HepG2 (cell line): ENCODE data around the gene CTSV. TPM values are rescaled to one million over a fixed set of nuclear protein-coding genes. Genes with fewer than 3 reads are reported as not detected.
A peak's percentile ranks its signal among the peaks of the same experiment; 100 is the strongest.
"Not testable (repeated sequence)": the region's sequence is repeated elsewhere in the genome, so short reads cannot be mapped to it uniquely, and the experiment has no call there.

ENCODE experiments used
- ATAC-seq: fragments of 200-7000 bp; cut with Tn5 transposase; 3 replicates; pipeline ENCODE4 v1.9.1; 2020; ENCODE audit warnings: mild to moderate bottlenecking, moderate library complexity
- BruUV-seq: library from RNA; stranded (reverse); fragments of 400-500 nt; replicated peaks from 2 replicates; lab custom pipeline; 2021; lab: Mats Ljungman, UMichigan
- CTCF ChIA-PET: fragments of 300-600 bp; formaldehyde crosslinking; extraction: SDS; loops from one replicate; lab custom pipeline; 2021; ENCODE audit warnings: low total read pairs, inconsistent platforms, low intra/inter-chr PET ratio; lab: Yijun Ruan, JAX
- POLR2A ChIA-PET: fragments of 350-600 bp; sonication (Branson Sonifier 250); formaldehyde crosslinking; loops from one replicate; lab custom pipeline; 2020; ENCODE audit warnings: antibody characterized with exemption, inconsistent platforms; lab: Yijun Ruan, JAX
- DNase-seq: peaks from one replicate; pipeline ENCODE4 v3.0.0-alpha.2; 2015; ENCODE audit warnings: low spot score
- FAIRE-seq: peaks from 3 replicates; lab custom pipeline; 2011; peaks lifted over from hg19 to GRCh38; lab: Jason Lieb, UNC
- H2AFZ ChIP-seq: one replicate; pipeline ENCODE4 v1.6.1; 2011; ENCODE audit warnings: low read length, inconsistent platforms
- H3K27ac ChIP-seq: fragments of 300-600 bp; 3 replicates; pipeline ENCODE4 v1.8.0; 2011; ENCODE audit warnings: mixed run types, mild to moderate bottlenecking, mixed read lengths, low read length, inconsistent platforms; ENCODE audit not compliant: insufficient read depth; ENCODE audit errors: extremely low read length
- H3K27me3 ChIP-seq, 2 experiments: fragments of 200-600 bp in 1 of 2; 2 replicates in 1 of 2; 3 replicates in 1 of 2; pipeline versions ENCODE4 v1.6.0 to v1.8.0; 2011; ENCODE audit warnings: low read length in 2 of 2, mild to moderate bottlenecking in 2 of 2, moderate library complexity in 2 of 2, inconsistent platforms in 1 of 2; ENCODE audit not compliant: insufficient read depth in 2 of 2, control insufficient read depth in 1 of 2
- H3K36me3 ChIP-seq, 2 experiments: fragments of 200-600 bp in 1 of 2; replicated peaks in 1 of 2; 2 replicates in 1 of 2; 3 replicates in 1 of 2; pipeline versions ENCODE4 v1.5.1 to v1.8.0; 2011; ENCODE audit warnings: low read length in 2 of 2, inconsistent platforms in 1 of 2; ENCODE audit not compliant: insufficient read depth in 2 of 2, control insufficient read depth in 1 of 2
- H3K4me1 ChIP-seq: 2 replicates; pipeline ENCODE4 v1.5.1; 2012; ENCODE audit warnings: low read length, inconsistent platforms; ENCODE audit not compliant: insufficient read depth
- H3K4me2 ChIP-seq: 2 replicates; pipeline ENCODE4 v1.6.0; 2011; ENCODE audit warnings: low read depth, low read length, inconsistent platforms
- H3K4me3 ChIP-seq, 3 experiments: fragments of 200-600 bp in 1 of 3; sonication (generic), shearing (Covaris generic) in 1 of 3; replicated peaks in 1 of 3; 2 replicates each; pipeline ENCODE4 v1.5.1; 2011 to 2016; ENCODE audit warnings: low read length in 3 of 3, inconsistent platforms in 2 of 3, low read depth in 2 of 3, mild to moderate bottlenecking in 2 of 3, control low read depth in 1 of 3, mixed read lengths in 1 of 3; ENCODE audit not compliant: insufficient read depth in 1 of 3
- H3K79me2 ChIP-seq: one replicate; pipeline ENCODE4 v1.6.1; 2011; ENCODE audit warnings: low read length, inconsistent platforms; ENCODE audit not compliant: insufficient read depth
- H3K9ac ChIP-seq: 2 replicates; pipeline ENCODE4 v1.6.0; 2011; ENCODE audit warnings: mild to moderate bottlenecking, low read depth, low read length, inconsistent platforms; ENCODE audit not compliant: insufficient read depth
- H3K9me3 ChIP-seq: 2 replicates; pipeline ENCODE4 v1.5.1; 2012; ENCODE audit warnings: mild to moderate bottlenecking, low read length
- H4K20me1 ChIP-seq: 2 replicates; pipeline ENCODE4 v1.6.0; 2011; ENCODE audit warnings: inconsistent platforms, mild to moderate bottlenecking, low read length, moderate library complexity; ENCODE audit not compliant: insufficient read depth
- ZBTB49 ChIP-seq: sonication (generic); formaldehyde crosslinking; IDR thresholded peaks from 2 replicates; pipeline ENCODE4 v1.4.0; 2020; ENCODE audit warnings: missing genetic modification reagents, borderline replicate concordance
- ZNF629 ChIP-seq: sonication (generic); formaldehyde crosslinking; conservative IDR thresholded peaks from 2 replicates; pipeline ENCODE4 v1.5.0; 2020; ENCODE audit warnings: missing genetic modification reagents
- WGBS: methylation state at CpG from one replicate; pipeline ENCODE4 v1.1.6; 2017; ENCODE audit warnings: low lambda C conversion rate; 5-methylcytosine and 5-hydroxymethylcytosine counted together
- in situ Hi-C: cut with HindIII; loops from 2 replicates; pipeline ENCODE4 v1.10.0; 2017; ENCODE audit warnings: low pct_unique_long_range_greater_than_20kb; ENCODE audit not compliant: extremely low pct_ligation_motif_present
- intact Hi-C: fragments of 100-400 bp; cut with micrococcal nuclease; formaldehyde crosslinking; loops from one replicate; pipeline ENCODE4 v1.10.0; 2022; ENCODE audit not compliant: unreplicated experiment
- polyA plus RNA-seq, 8 experiments: library from polyadenylated mRNA; depleted of rRNA in 3 of 8; stranded (reverse) in 7 of 8; unstranded in 1 of 8; fragments of >200 nt; fragmentation: Illumina TruSeq in 4 of 8; extraction: Trizol in 4 of 8; gene quantifications; 2 replicates each; pipeline versions ENCODE4 v1.2.1 to v1.2.3, GENCODE V29; 2011 to 2016; ENCODE audit warnings: low read depth in 4 of 8, missing spikeins in 1 of 8, mixed read lengths in 1 of 8; ENCODE audit not compliant: insufficient read depth in 1 of 8
- total RNA-seq, 5 experiments: library from RNA; depleted of rRNA; stranded (reverse); fragments of >200 nt; fragmentation: Illumina TruSeq; extraction: Trizol; gene quantifications; 2 replicates each; pipeline ENCODE4 v1.2.3, GENCODE V29; 2016; ENCODE audit warnings: low read depth in 1 of 5

The CTSV gene
- total and polyA plus RNA-seq, 2 of the 13 experiments (the other 11 are each of a cell fraction or from before 2014, with no cell fraction given): 10.6 to 12.6 TPM

DNA sequence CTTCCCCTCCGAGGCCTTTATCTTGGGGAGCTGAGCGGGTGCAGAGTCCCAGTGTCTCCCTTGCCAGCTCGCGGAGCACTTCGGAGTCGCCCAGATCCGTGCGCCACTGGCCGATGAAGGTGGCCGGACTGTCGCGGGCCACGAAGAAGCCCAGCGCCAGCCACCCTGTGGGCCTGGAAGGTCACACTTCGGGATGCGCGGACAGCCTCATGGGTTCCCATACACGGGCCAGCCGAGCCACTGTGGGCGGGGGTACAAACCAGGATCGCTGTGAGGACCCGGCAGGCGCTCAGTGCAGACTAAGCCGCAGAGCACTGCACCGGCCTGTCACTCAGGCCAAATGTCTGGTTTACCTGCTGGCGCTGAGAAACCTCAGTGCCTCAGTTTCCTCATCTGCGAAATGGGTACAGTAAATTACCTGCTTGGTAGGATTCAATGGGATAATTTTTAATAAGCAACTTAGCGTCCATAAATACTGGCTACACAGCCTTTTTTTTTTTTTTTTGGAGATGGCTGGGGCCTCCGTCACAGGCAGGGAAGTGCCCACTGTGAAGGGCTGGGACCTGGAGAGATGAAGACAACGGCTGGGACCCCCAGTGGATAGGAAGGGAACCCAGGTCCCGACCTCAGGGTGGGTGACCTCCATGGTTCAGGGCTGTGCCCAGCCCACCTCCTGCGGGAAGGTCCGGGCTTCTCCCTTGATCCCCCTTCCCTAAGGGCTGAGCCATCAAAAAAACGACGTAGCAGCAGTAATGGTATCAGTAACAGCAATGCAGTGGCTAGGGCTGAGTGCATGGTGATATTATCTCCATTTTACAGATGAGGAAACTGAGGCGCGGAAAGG is 38.7 kb upstream of the CTSV start:
- Histone ChIP-seq H3K79me2 (no peaks in the 10 kb centered on the region), H2AFZ (no peak overlapping the region), H4K20me1 (no peaks in the 10 kb centered on the region), H3K27ac (no peak overlapping the region), H3K4me2 (no peak overlapping the region), H3K4me3 (no peak overlapping the region), H3K27me3 (no peaks in the 10 kb centered on the region; a peak in 1 of 5 replicates), H3K36me3 (no peaks in the 10 kb centered on the region), H3K9ac (no peak overlapping the region), H3K9me3 (no peaks in the 10 kb centered on the region), H3K4me1 (peaks cover 25% of the 10 kb centered on the region)
- intact Hi-C loops (no loop called here), in situ Hi-C loops (no loop called here)
- CTCF ChIA-PET: no interaction called here
- POLR2A ChIA-PET: no interaction called here
- ATAC-seq (no peak), DNase-seq (no peak), FAIRE-seq (no peak)
- TF ChIP-seq ZBTB49 (CRISPR knock-in tag): no peak
- TF ChIP-seq ZNF629 (CRISPR knock-in tag): peak; percentile 83
- WGBS: 81% methylated on average over 24 of the region's 37 CpGs
- no TSS peak for BruUV-seq

DNA sequence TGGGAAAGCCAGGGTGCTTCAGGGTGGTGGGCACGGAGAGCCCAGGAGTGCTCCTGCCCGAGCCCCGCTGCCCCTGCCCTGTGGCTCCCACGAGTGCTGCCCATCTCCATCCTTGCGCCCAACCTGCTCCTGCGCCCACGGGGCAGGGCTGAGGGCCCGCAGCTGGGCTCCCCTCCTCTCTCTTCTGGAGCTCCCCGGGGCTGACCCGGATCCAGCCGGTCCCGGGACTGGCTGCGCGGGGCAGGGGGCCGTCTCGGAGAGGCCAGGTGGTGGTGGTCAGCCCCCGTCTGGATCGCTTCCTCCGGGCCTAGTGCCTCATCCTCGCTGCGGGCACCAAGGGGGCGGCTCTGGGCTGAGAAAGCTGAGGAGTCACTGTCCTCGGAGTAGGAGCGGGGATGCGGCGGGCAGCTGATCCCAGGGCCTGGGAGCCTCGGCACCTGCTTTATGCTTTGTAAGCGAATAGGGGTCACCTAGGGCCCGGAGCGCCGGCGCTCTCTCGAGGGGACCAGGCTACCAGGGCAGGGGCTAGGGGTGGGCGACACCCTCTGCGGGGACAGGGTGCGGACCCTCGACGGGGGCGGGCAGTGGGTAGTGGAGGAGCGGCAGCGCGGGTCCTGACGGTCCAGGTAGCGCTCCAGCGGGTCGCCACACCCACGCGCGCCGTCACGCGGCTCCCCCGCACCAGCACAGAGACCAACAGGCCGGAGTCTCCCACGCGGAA is 37.9 kb upstream of the CTSV start:
- H3K27ac ChIP-seq, H3K9ac ChIP-seq, H2AFZ ChIP-seq, in situ Hi-C loops, H3K9me3 ChIP-seq, H3K79me2 ChIP-seq, H3K4me2 ChIP-seq, POLR2A ChIA-PET, ATAC-seq, DNase-seq, H3K4me3 ChIP-seq, intact Hi-C loops, BruUV-seq, CTCF ChIA-PET, H4K20me1 ChIP-seq, H3K27me3 ChIP-seq, H3K36me3 ChIP-seq, FAIRE-seq: not testable (repeated sequence)
- WGBS: 86% methylated on average over 11 of the region's 56 CpGs
- peaks cover 32% of the 10 kb centered on the region for H3K4me1 ChIP-seq
